Stimulated activated CD8-positive, alpha-beta memory T cell treated with anti-CD3 and anti-CD28 coated beads, Interleukin-7, amount 100 ng/mL, for 24 hours (primary cell): ENCODE results near the gene TTLL9.

ENCODE experiments used
- DNase-seq: peaks from one replicate; pipeline ENCODE4 v3.0.0-alpha.2; 2020; ENCODE audit warnings: low read depth

Gene TTLL9

GRCh38 chr20:31984981-31985471 lies 114.6 kb downstream of the TTLL9 start:
- no peak for DNase-seq

DNA sequence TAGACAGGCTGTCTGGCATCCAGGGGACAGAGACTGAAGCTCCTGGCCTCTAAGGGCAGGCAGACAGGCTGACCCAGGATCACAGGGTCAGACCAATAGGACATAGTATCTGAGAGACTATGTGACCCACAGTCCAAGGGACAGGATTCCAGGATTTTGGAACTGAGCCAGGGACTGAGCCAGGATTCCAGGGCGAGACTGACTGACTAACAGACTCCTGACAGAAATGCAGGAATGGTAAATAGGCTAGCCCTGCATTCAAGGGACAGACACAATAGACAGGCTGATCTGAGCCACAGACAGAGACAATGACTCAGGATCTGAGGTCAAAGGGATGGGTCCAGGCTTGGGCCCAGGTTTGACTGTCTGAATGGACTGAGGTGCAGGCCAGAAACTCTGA lies 117.3 kb downstream of the TTLL9 start:
- DNase-seq: no peak

DNA sequence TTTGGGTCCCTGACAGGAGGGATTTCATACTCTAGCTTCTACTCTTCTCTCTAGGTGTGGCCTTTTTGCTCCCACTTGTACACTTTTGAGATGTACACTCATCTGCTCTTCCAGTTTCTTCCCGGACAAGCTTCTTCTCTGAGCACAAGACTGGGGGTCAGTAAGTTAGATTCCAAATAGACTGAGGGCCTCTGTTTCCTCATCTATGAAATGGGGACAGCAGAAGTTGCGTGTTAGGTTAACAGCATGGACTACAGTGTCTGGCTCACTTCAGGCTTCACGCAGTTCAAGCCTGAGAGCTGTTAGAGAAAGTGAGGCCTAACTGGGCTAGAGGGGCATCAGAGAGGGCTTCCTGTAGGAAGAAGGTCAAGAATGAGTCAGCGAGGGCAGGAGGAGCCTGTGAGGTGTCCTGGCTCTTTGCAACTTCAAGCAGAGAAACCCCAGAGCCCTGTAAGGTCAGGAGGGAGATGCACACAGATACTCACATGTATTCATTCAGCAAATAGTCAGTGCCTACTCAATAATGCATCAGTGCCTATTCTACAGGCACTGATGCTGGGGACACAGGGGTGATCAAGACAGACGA lies 118.1 kb downstream of the TTLL9 start:
- no peak for DNase-seq

DNA sequence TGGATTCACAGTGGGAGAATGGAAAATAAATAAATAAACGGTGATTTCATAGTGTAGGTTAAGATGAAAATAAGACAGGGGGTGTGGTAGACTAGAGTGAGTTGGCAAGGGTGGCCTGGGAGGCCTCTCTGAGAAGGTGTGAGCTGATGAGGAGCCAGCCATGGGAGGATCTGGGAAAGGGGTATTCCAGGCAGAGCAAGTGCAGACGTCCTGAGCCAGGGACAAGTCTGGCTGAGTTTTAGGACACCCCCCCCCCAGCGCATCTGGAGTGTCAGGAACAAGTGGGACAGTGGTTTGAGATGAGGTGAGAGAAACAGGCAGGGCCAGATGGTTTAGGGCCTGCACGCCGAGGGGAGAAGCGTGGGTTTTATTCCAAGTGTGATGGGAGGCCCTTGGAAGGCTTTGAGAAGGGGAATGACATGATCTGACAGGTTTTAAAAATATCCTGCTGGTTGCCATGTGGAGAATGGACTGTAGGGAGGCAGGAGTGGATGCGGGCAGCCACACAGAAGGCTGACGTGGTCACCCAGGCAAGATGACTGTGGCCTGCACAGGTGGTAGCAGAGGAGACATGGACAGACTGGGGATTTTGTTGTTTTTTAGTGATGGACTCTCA lies 118.7 kb downstream of the TTLL9 start:
- DNase-seq: no peak

- DNase-seq: no peak
These were observed 120.4 kb downstream of the TTLL9 start for GRCh38 chr20:31990641-31991338.

DNA sequence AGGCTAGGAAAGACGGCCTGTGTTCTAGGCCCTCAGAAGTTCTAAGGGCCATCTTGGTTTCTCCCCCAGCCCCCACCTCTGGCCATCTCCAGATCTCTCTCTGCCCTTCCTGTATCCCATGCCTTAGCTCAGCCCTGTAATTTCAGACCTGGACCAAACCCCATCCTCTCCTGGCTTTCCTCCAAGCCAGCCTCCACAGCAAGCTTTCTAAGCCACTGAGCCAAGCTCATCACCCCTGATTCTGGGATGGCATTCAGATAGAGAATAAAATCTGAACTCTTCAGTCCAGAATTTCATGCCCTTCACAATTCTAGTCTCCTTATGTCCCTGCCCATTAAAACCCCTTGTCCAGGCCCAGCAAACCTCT lies 120.9 kb downstream of the TTLL9 start:
- DNase-seq: no peak

DNA sequence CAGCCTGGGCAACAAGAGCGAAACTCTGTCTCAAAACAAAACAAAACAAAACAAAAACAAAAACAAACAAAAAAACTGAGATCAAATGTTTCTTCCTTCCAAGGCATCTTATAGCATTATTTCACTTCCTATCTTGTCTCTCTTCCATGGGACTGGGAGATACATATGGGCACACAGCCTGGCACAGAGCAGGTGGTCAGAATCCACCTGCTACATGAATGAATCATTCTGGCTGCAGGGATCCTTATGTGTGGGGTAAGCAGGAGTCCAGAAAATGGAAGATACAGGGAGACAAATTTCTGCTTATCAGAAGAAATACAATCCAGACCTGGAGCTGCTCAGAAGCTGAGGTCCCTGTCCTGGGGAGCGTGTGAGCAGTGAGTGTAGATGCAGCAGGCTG lies 121.7 kb downstream of the TTLL9 start:
- no peak for DNase-seq
